GM12878 (cell line): Measurements from ENCODE around the gene NR2F2. TPM values are rescaled to one million over a fixed set of nuclear protein-coding genes. Genes with fewer than 3 reads are reported as not detected.

Experiments
- ATAC-seq: fragments of 200-7000 bp; cut with Tn5 transposase; 3 replicates; pipeline ENCODE4 v1.9.1; 2020; ENCODE audit warnings: mild to moderate bottlenecking, moderate library complexity
- BruUV-seq: library from RNA; stranded (reverse); fragments of 400-500 nt; replicated peaks from 2 replicates; lab custom pipeline; 2021; lab: Mats Ljungman, UMichigan
- CTCF ChIA-PET: fragments of 300-600 bp; sonication (Branson Sonifier 250); formaldehyde crosslinking; extraction: SDS; loops from one replicate; lab custom pipeline; 2021; ENCODE audit warnings: inconsistent platforms; lab: Yijun Ruan, JAX
- POLR2A ChIA-PET: fragments of 350-600 bp; formaldehyde crosslinking; extraction: SDS; loops from one replicate; lab custom pipeline; 2021; ENCODE audit warnings: inconsistent platforms; lab: Charles Lee
- RAD21 ChIA-PET: fragments of 300-600 bp; sonication (Branson Sonifier 250); formaldehyde crosslinking; loops from one replicate; lab custom pipeline; 2023; ENCODE audit warnings: antibody characterized with exemption; ENCODE audit not compliant: unreplicated experiment; lab: Charles Lee
- SMC1A ChIA-PET: fragments of 300-600 bp; sonication (Branson Sonifier 250); formaldehyde crosslinking; loops from one replicate; lab custom pipeline; 2023; ENCODE audit not compliant: unreplicated experiment, uncharacterized antibody; lab: Charles Lee
- DNase-seq: peaks from one replicate; pipeline ENCODE4 v3.0.0-alpha.2; 2011; ENCODE audit warnings: low read depth, low spot score
- FAIRE-seq: peaks from 3 replicates; lab custom pipeline; 2011; peaks lifted over from hg19 to GRCh38; lab: Jason Lieb, UNC
- H2AFZ ChIP-seq: 2 replicates; pipeline ENCODE4 v1.6.0; 2011; ENCODE audit warnings: low read depth, low read length, control low read depth; ENCODE audit not compliant: control insufficient read depth
- H3K27ac ChIP-seq: 2 replicates; pipeline ENCODE4 v1.5.1; 2011; ENCODE audit warnings: control low read depth; ENCODE audit not compliant: control insufficient read depth, insufficient read depth
- H3K27me3 ChIP-seq, 2 experiments: replicated peaks in 1 of 2; 2 replicates each; pipeline versions ENCODE4 v1.6.0 to v1.6.1; 2011; ENCODE audit warnings: low read length in 1 of 2; ENCODE audit not compliant: control insufficient read depth in 2 of 2, insufficient read depth in 2 of 2
- H3K36me3 ChIP-seq, 2 experiments: 2 replicates each; pipeline ENCODE4 v1.5.1; 2011; ENCODE audit warnings: low read length in 1 of 2; ENCODE audit not compliant: control insufficient read depth in 2 of 2, insufficient read depth in 2 of 2
- H3K4me1 ChIP-seq: 2 replicates; pipeline ENCODE4 v1.6.1; 2011; ENCODE audit warnings: mild to moderate bottlenecking, low read length, moderate library complexity, mixed read lengths; ENCODE audit not compliant: control insufficient read depth, insufficient read depth
- H3K4me2 ChIP-seq: 2 replicates; pipeline ENCODE4 v1.6.0; 2011; ENCODE audit warnings: control low read depth; ENCODE audit not compliant: control insufficient read depth, insufficient read depth
- H3K4me3 ChIP-seq: fragments of 200-600 bp; sonication (generic); 2 replicates; pipeline ENCODE4 v1.5.1; 2016
- H3K79me2 ChIP-seq: 2 replicates; pipeline ENCODE4 v1.6.0; 2011; ENCODE audit warnings: low read length; ENCODE audit not compliant: control insufficient read depth, insufficient read depth
- H3K9ac ChIP-seq: 2 replicates; pipeline ENCODE4 v1.8.0; 2011; ENCODE audit warnings: low read length, control low read depth, mixed read lengths; ENCODE audit not compliant: control insufficient read depth, insufficient read depth
- H3K9me3 ChIP-seq: replicated peaks from 3 replicates; pipeline ENCODE4 v1.5.1; 2011; ENCODE audit warnings: mild to moderate bottlenecking, low read length; ENCODE audit not compliant: control insufficient read depth, insufficient read depth
- H4K20me1 ChIP-seq: 2 replicates; pipeline ENCODE4 v1.6.0; 2011; ENCODE audit not compliant: control insufficient read depth, insufficient read depth
- CHD2 ChIP-seq: IDR thresholded peaks from 2 replicates; pipeline ENCODE4 v1.6.1; 2011; ENCODE audit warnings: low read depth, low read length, improper control_type of control experiment, borderline replicate concordance
- FOXM1 ChIP-seq: IDR thresholded peaks from 2 replicates; pipeline ENCODE4 v1.6.1; 2012; ENCODE audit warnings: low read depth, mild to moderate bottlenecking, inconsistent platforms, low read length, moderate library complexity
- GABPA ChIP-seq: IDR thresholded peaks from 2 replicates; pipeline ENCODE4 v1.6.1; 2014; ENCODE audit warnings: antibody characterized with exemption, low read depth, mild to moderate bottlenecking, inconsistent platforms
- HDAC2 ChIP-seq: fragments of 200-600 bp; sonication (generic); IDR thresholded peaks from 2 replicates; pipeline ENCODE4 v1.6.1; 2017
- HDGF ChIP-seq: fragments of 450-650 bp; IDR thresholded peaks from 2 replicates; pipeline ENCODE4 v1.6.1; 2016; ENCODE audit warnings: antibody characterized with exemption
- NR2C2 ChIP-seq: IDR thresholded peaks from 2 replicates; pipeline ENCODE4 v1.6.1; 2011; ENCODE audit warnings: borderline replicate concordance, low read depth; ENCODE audit not compliant: control insufficient read depth, insufficient read length
- RAD21 ChIP-seq: IDR thresholded peaks from 2 replicates; pipeline ENCODE4 v1.6.1; 2011; ENCODE audit warnings: mild to moderate bottlenecking, low read depth, low read length, moderate library complexity; ENCODE audit not compliant: insufficient read depth
- SIN3A ChIP-seq: IDR thresholded peaks from 2 replicates; pipeline ENCODE4 v1.6.1; 2012; ENCODE audit warnings: low read depth, low read length, improper control_type of control experiment
- SREBF2 ChIP-seq: IDR thresholded peaks from 2 replicates; pipeline ENCODE4 v1.6.1; 2012; ENCODE audit warnings: mild to moderate bottlenecking, low read length
- TARDBP ChIP-seq: IDR thresholded peaks from 2 replicates; pipeline ENCODE4 v1.6.1; 2016; ENCODE audit warnings: borderline replicate concordance
- TBL1XR1 ChIP-seq: IDR thresholded peaks from 2 replicates; pipeline ENCODE4 v1.6.1; 2012; ENCODE audit warnings: low read depth, low read length, improper control_type of control experiment
- ZNF384 ChIP-seq: IDR thresholded peaks from 2 replicates; pipeline ENCODE4 v1.6.1; 2012; ENCODE audit warnings: low read depth, mild to moderate bottlenecking, low read length, improper control_type of control experiment, borderline replicate concordance
- ZZZ3 ChIP-seq: IDR thresholded peaks from 2 replicates; pipeline ENCODE4 v1.6.1; 2011; ENCODE audit warnings: low read depth; ENCODE audit not compliant: control insufficient read depth, insufficient read length
- WGBS: methylation state at CpG from one replicate; pipeline ENCODE4 v1.1.6; 2016; ENCODE audit warnings: low lambda C conversion rate; ENCODE audit not compliant: insufficient replicate concordance, insufficient coverage; ENCODE audit errors: missing lambda C conversion rate; 5-methylcytosine and 5-hydroxymethylcytosine counted together
- in situ Hi-C: fragments of 300-500 bp; cut with MboI; formaldehyde crosslinking; loops from 9 replicates; pipeline ENCODE4 v1.14.3; 2018; ENCODE audit warnings: mixed read lengths
- intact Hi-C: fragments of 100-400 bp; cut with micrococcal nuclease; formaldehyde crosslinking; loops from one replicate; pipeline ENCODE4 v1.14.2; 2022; ENCODE audit not compliant: unreplicated experiment
- polyA plus RNA-seq, 11 experiments: library from polyadenylated mRNA; depleted of rRNA in 4 of 11; unstranded in 6 of 11; stranded (reverse) in 5 of 11; fragments of >200 nt; fragmentation: Nextera tagmentation in 4 of 11; fragmentation: Illumina TruSeq in 1 of 11; extraction: Ambion mirVana in 4 of 11; extraction: Trizol in 1 of 11; gene quantifications; 1 replicate in 1 of 11; 2 replicates in 10 of 11; pipeline versions ENCODE4 v1.2.1 to v1.2.3, GENCODE V29; 2011 to 2016; ENCODE audit warnings: inconsistent platforms in 2 of 11, missing spikeins in 2 of 11, low read depth in 1 of 11
- total RNA-seq, 4 experiments: library from RNA; depleted of rRNA in 3 of 4; stranded (reverse); fragments of >200 nt in 3 of 4; fragmentation: Illumina TruSeq in 1 of 4; extraction: Trizol in 1 of 4; gene quantifications; 2 replicates each; pipeline versions ENCODE4 v1.2.1 to v1.2.3, GENCODE V29; 2013 to 2021
- TF ChIP-seq, protein P1 (sequence below): fragments of 450-650 bp; IDR thresholded peaks from 2 replicates; pipeline ENCODE4 v1.6.1; 2016; ENCODE audit warnings: mild to moderate bottlenecking, moderate library complexity, borderline replicate concordance
- TF ChIP-seq, protein P2 (sequence below): fragments of 450-650 bp; IDR thresholded peaks from 2 replicates; pipeline ENCODE4 v1.6.1; 2016; ENCODE audit warnings: mild to moderate bottlenecking

Gene NR2F2
- total and polyA plus RNA-seq, 10 of the 15 experiments (the other 5 are each of a cell fraction or from before 2014, with no cell fraction given), result 1.1 to 10.1 (median 3.2) TPM

DNA sequence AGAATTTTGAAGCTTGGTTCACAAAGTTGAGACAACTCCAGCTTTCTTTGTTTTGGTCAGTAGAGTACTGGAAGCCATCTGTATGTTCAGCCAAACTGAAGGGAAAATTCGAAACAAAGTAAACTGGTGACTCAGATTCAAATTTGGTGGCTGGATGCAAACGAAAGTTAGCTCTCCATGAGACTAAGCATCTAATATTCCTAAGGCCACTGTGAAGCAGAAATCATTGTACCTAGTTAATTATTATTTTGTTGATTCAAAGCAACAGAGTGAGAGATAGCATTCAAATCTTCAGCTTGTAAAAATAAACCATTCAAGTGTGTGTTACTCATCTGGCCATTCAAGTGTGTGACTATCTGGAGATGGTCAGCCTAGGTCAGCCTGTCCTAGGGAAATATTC lies 42.1 kb downstream of the NR2F2 start (continued):
- TF ChIP-seq, protein P1, sequence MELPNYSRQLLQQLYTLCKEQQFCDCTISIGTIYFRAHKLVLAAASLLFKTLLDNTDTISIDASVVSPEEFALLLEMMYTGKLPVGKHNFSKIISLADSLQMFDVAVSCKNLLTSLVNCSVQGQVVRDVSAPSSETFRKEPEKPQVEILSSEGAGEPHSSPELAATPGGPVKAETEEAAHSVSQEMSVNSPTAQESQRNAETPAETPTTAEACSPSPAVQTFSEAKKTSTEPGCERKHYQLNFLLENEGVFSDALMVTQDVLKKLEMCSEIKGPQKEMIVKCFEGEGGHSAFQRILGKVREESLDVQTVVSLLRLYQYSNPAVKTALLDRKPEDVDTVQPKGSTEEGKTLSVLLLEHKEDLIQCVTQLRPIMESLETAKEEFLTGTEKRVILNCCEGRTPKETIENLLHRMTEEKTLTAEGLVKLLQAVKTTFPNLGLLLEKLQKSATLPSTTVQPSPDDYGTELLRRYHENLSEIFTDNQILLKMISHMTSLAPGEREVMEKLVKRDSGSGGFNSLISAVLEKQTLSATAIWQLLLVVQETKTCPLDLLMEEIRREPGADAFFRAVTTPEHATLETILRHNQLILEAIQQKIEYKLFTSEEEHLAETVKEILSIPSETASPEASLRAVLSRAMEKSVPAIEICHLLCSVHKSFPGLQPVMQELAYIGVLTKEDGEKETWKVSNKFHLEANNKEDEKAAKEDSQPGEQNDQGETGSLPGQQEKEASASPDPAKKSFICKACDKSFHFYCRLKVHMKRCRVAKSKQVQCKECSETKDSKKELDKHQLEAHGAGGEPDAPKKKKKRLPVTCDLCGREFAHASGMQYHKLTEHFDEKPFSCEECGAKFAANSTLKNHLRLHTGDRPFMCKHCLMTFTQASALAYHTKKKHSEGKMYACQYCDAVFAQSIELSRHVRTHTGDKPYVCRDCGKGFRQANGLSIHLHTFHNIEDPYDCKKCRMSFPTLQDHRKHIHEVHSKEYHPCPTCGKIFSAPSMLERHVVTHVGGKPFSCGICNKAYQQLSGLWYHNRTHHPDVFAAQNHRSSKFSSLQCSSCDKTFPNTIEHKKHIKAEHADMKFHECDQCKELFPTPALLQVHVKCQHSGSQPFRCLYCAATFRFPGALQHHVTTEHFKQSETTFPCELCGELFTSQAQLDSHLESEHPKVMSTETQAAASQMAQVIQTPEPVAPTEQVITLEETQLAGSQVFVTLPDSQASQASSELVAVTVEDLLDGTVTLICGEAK, result no peak
- TF ChIP-seq TBL1XR1 (no peak), HDAC2 (no peak), CHD2 (no peak)

DNA sequence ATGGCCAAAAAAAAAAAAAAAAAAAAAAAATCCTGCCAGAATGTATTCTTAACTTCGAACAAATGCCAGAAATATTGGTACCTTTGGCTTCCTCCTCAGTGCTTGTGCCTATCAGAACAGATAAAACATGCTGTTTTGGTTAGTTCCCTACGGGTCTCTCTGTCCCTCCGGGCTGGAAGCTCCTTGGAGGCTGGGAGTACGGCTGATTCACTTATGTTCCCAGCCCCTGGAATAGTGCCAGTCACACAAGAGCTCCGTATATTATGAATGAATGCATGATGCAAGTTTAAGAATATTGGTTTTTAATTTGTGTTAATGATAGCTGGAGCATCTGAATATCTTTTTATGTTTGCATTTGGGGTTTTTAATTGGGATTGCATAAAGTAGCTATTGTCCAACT lies 44.0 kb downstream of the NR2F2 start:
- TF ChIP-seq RAD21 (no peak), ZNF384 (no peak), GABPA (no peak), ZZZ3 (no peak), TARDBP (no peak), HDGF (no peak), NR2C2 (no peak), FOXM1 (no peak), SREBF2 (no peak), SIN3A (no peak)
- TF ChIP-seq, protein P2, sequence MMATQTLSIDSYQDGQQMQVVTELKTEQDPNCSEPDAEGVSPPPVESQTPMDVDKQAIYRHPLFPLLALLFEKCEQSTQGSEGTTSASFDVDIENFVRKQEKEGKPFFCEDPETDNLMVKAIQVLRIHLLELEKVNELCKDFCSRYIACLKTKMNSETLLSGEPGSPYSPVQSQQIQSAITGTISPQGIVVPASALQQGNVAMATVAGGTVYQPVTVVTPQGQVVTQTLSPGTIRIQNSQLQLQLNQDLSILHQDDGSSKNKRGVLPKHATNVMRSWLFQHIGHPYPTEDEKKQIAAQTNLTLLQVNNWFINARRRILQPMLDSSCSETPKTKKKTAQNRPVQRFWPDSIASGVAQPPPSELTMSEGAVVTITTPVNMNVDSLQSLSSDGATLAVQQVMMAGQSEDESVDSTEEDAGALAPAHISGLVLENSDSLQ, result no peak
- H3K27me3 ChIP-seq, result peaks cover 0 to 1% of the 10 kb centered on the region in 2 experiments; a peak in 2 of 4 replicates
- in situ Hi-C loops, result no loop called here

More for the DNA sequence above, 44.0 kb downstream of the NR2F2 start:
- intact Hi-C loops, result no loop called here
- H3K4me2 ChIP-seq, result no peak overlapping the region
- H2AFZ ChIP-seq, result no peak overlapping the region
- no peak overlapping the region for H3K9ac ChIP-seq
- ATAC-seq (no peak), FAIRE-seq (no peak), DNase-seq (no peak)
- H3K79me2 ChIP-seq, result no peaks in the 10 kb centered on the region
- no peaks in the 10 kb centered on the region for H3K36me3 ChIP-seq
- BruUV-seq, result no TSS peak
- no peaks in the 10 kb centered on the region for H4K20me1 ChIP-seq
- no peaks in the 10 kb centered on the region for H3K4me1 ChIP-seq
- ChIA-PET RAD21 (no interaction called here), POLR2A (no interaction called here), CTCF (interaction anchor here (0.7 kb wide), 2 partner anchors 480 to 1292 kb away, joined by 3 to 6 read pairs; no protein-coding TSS in a partner anchor), SMC1A (interaction anchor here (0.6 kb wide), 1 partner anchor 26 kb away, joined by 3 read pairs; no protein-coding TSS in a partner anchor)
- no peaks in the 10 kb centered on the region for H3K9me3 ChIP-seq
- no peak overlapping the region for H3K27ac ChIP-seq
- H3K4me3 ChIP-seq, result no peak overlapping the region
- WGBS, result 15% methylated on average over 5 of the region's 5 CpGs
